Astrocyte of the cerebellum (primary cell): ENCODE measurements around the gene KIF18B.

Experiments used
- DNase-seq: peaks from one replicate; pipeline ENCODE4 v3.0.0-alpha.2; 2011; ENCODE audit warnings: low read depth
- H3K4me3 ChIP-seq: 2 replicates; pipeline ENCODE4 v1.5.1; 2011; ENCODE audit warnings: mild to moderate bottlenecking, low read depth, low read length, moderate library complexity
- CTCF ChIP-seq: IDR thresholded peaks from 2 replicates; pipeline ENCODE4 v1.5.1; 2012; ENCODE audit warnings: low read length, low read depth, moderate library complexity, mild to moderate bottlenecking; ENCODE audit errors: missing control alignments
- in situ Hi-C: cut with HindIII; loops from 2 replicates; pipeline ENCODE4 v1.10.0; 2017; ENCODE audit warnings: low sequenced_read_pairs

Gene KIF18B

DNA sequence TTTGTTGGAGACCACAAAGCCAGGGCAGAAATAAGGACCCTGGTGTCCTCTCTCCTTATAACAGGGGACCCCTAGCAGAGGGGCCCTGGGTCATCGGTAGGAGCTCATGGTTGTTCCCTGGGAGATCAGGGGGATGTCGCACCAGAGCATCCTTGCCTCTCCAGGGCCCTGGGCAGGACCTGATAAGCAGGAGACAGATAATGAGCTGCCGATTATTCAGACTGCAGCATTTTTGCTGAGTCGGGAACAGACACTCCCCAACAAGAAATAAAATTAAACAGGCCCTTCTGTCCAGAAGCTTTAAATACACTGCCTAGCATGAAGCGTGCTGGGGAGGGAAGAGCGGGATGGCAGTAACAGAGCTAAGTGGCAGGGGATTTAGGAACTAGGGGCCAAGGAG, 16.9 kb downstream of the KIF18B start:
- in situ Hi-C loops = no loop called here
- no peak for TF ChIP-seq CTCF
- DNase-seq = no peak
- no peak overlapping the region for H3K4me3 ChIP-seq

DNA sequence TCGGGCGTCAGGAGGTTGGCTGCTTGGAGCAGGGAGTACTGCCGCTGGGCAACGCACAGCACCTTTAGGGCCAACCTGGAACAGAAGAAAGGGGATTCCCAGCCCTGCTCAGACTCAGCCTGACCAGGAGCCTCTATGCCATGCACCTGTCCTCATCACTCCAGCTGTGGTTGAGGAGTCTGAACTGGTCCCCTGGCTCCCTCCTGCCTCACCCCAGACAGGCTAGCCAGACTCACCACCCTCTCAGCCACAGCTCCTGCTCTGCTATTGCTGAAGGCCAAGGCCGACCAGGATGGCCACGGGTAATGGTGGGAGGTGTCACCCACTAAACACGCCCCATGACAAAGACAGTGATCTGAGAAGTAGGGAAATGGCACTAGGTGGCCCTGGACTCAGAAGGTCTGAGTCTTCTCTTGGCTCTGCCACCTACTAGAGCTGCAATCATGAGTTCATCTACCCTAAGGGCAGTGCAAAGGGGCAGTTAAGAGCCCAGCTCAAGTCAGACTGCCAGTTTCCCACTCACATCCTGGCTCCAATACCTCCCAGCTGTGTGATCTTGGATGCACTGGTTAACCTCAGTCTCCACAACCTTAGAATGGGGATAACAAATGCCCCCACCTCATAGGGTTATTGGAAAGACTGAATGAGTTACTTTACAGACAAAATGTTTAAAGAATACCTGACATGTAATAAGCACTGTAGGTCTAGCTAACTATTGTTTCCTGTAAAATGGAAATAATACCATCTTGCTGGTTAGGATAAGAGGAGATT, 18.4 kb downstream of the KIF18B start:
- H3K4me3 ChIP-seq = no peak overlapping the region
- no peak for DNase-seq
- no peak for TF ChIP-seq CTCF
- in situ Hi-C loops = no loop called here

DNA sequence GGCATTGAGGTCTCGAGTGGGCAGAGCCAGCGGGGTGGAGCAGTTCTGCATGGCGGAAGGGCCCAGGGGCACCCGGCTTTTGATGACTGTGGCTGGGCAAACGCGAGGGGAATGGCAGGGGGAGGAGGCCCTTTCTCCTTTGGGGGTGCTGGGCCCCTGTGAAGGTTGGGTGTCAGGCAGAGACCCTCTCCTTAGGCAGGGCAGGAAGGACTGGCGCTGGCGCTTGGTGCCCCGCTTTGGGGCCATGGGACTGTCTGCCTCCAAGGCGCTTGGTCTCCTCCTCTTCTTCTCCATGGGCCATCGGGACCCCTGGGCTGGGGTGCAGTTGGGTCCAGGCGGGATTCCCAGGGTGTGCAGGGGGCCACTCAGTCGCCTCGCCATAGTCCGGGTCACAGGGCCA, 19.4 kb downstream of the KIF18B start:
- no peak for DNase-seq
- in situ Hi-C loops = no loop called here
- TF ChIP-seq CTCF = no peak
- no peak overlapping the region for H3K4me3 ChIP-seq

GRCh38 chr17:44927696-44928095, 19.9 kb downstream of the KIF18B start:
- in situ Hi-C loops = no loop called here
- no peak for TF ChIP-seq CTCF
- no peak overlapping the region for H3K4me3 ChIP-seq
- no peak for DNase-seq

GRCh38 chr17:44926821-44927525, 20.6 kb downstream of the KIF18B start:
- in situ Hi-C loops = no loop called here
- TF ChIP-seq CTCF = no peak
- H3K4me3 ChIP-seq = no peak overlapping the region
- DNase-seq = no peak

GRCh38 chr17:44925731-44926697, 21.6 kb downstream of the KIF18B start:
- in situ Hi-C loops = no loop called here
- DNase-seq = no peak
- no peak overlapping the region for H3K4me3 ChIP-seq
- no peak for TF ChIP-seq CTCF
